PC-3 (cell line): ENCODE results near the gene PLA2G7.

Experiments used
- CTCF ChIP-seq: fragments of 300-600 bp; sonication (generic); conservative IDR thresholded peaks from 2 replicates; pipeline ENCODE4 v1.5.1; 2017; ENCODE audit warnings: antibody characterized with exemption, low read depth, mild to moderate bottlenecking, low read length
- EZH2 ChIP-seq: fragments of 300-600 bp; sonication (generic); IDR thresholded peaks from one replicate; pipeline ENCODE4 v1.6.1; 2017; ENCODE audit warnings: antibody characterized with exemption, mild to moderate bottlenecking, low read length; ENCODE audit not compliant: unreplicated experiment

- TF ChIP-seq CTCF (no peak), EZH2 (no peak)
These were observed 46.2 kb downstream of the PLA2G7 start for GRCh38 chr6:46688966-46689335.
